SU-DHL-6 (cell line): ENCODE results near the gene AHSG.

Experiments
- CTCF ChIP-seq: fragments of 200-600 bp; sonication (generic); IDR thresholded peaks from one replicate; pipeline ENCODE4 v1.5.1; 2017; ENCODE audit warnings: antibody characterized with exemption, mild to moderate bottlenecking, low read length, moderate library complexity; ENCODE audit not compliant: insufficient read depth, poor library complexity, severe bottlenecking
- EZH2phosphoT487 ChIP-seq: fragments of 200-600 bp; sonication (generic), shearing (Covaris generic); conservative IDR thresholded peaks from 2 replicates; pipeline ENCODE4 v1.6.1; 2018; ENCODE audit warnings: mild to moderate bottlenecking, antibody characterized with exemption, low read length, moderate library complexity, mixed read lengths

- TF ChIP-seq CTCF = no peak
- no peak for TF ChIP-seq EZH2phosphoT487
Observed at GRCh38 chr3:186583831-186584230, 29.0 kb upstream of the AHSG start.
